NCI-H1417 (cell line): ENCODE results near the gene PPL.

Source experiments
- DNase-seq, 3 experiments: peaks; one replicate each; lab custom pipeline; 2025; lab: John Stamatoyannopoulos, UW

Gene PPL

DNA sequence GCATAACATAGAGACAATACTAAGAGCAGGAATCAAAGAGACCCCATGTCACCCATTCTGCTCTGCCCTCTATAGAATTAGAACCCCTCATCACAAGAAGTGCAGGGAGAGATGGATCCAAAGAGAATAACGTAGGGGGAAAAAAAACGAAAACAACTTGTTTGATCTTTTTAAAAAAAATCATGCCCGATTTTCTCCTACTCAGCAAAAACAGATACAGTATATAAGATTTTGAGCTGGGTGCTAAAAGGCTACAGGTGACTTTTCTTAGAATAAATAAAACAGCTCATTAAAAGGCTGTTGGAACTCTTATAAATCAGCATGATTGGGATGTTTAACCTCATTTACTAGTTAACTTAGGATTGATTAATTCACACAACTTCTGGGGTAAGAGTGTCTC, 72.2 kb downstream of the PPL start:
- DNase-seq = no peak

DNA sequence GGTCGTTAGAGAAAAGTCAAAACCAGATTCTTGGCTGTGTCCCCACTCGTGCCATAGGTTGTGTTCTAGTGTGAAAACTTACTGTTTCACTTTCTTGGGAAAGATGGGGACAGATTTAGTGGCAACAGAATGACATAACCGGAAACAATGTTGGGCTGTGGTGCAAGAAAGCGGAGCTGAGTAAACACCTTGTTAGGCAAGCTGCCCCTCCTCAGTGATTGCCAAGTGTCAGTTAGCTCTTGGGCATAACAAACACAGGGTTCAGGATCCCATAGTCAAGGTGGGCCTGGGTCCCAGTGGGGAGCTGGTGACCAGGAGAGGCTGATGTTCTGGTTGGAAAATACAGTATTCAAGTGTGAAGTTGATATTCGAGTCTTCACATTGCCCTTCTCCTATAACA, 74.3 kb downstream of the PPL start:
- DNase-seq = no peak

DNA sequence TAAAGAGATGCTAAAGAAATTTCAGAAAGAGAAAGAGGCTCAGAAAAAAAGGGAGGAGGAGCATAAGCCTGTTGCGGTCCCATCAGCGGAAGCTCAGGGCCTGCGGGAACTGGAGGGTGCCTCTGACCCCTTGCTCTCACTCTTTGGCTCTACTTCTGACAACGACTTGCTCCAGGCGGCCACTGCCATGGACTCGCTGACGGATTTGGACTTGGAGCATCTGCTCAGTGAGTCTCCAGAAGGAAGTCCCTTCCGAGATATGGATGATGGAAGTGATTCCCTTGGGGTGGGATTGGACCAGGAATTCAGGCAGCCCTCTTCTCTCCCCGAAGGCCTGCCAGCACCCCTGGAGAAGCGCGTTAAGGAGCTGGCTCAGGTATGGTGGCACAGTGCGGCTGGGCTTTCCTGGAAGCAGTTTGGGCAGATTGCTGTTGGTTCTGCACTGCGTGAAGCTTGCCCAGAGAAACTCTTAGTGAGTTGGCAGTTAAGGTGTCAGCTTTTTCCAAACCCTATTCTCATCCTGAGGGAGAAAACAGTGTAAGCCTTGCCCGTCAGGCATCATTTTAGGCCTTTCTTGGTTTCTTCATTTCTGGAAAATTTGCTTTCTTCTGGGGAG, 76.1 kb downstream of the PPL start:
- DNase-seq = no peak

DNA sequence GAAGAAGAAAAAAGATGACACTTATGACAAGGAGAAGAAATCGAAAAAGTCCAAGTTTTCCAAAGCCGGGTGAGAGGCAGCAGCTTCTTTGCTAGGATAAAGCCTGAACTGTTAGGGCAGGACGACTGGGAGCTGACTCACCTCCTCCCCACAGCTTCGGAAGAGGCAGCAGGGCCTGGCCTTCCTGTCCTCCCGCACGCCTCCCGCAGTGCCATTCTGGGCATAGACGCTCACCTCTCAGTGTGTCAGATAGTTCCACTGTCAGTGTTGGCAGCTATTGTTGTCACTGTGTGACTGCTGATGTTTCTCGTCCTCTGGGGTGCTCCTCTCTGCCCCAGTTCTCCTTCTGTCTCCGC, 77.1 kb downstream of the PPL start:
- no peak for DNase-seq

DNA sequence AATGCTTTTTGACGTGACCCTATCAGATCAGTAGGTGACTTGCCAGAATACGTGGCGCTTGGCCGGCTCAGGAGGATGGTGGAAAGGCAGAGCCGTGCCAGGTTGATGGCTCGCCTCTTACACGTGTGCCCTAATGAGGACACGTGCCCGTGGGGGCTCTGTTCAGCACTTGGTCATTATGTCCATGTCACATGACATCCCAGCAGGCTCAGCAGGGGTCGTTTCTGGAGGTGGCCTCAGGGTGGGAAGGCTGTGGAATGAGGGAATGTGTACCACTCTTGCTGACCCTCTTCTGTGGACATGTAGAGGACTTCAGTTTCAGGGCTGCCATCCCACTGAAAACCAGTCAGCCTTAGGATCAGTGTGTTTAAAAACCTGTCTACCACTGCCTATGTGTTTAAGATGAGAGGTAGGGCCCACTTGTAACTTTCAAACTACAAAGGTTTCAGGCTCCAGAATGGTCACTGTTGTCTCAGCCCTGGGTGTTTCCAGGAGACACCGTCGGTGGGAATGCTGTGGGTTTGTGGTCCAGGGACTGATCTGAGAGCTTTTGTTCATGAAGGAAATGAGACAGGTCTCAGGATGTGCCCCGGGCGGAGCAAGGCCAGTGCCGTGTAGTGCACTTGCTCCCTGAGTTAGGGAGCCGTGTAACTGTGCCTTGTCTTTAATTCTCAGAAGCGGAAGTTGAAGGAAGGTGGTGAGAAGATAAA, 77.6 kb downstream of the PPL start:
- no peak for DNase-seq

DNA sequence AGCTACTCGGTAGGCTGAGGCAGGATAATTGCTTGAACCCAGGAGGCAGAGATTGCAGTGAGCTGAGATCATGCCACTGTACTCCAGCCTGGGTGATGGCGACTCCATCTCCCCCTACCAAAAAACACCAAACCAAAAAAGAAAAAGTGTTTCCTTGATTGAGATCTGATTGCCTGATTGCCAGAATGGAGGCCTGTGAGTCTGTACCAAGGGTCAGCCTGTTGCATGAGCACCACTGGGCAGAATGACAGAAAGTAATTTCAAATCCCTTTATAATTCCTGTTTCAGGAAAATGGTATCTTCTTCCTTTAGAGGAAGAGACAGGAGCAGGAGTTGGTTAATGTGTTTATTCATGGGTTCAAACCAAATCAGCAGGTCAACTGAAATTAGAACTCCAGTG, 81.1 kb downstream of the PPL start:
- no peak for DNase-seq

DNA sequence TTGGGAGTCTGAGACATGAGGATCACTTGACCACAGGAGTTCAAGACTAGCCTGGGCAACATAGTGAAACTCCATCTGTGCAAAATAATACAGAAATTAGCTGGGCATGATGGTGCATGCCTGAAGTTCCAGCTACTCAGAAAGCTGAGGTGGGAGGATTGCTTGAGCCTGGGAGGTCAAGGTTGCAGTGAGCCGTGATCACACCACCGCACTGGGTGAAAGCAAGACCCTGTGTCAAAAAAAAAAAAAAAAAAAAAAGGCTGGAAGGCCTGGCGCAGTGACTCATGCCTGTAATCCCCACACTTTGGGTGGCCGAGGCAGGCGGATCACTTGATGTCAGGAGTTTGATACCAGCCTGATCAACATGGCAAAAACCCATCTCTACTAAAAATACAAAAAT, 81.6 kb downstream of the PPL start:
- no peak for DNase-seq

DNA sequence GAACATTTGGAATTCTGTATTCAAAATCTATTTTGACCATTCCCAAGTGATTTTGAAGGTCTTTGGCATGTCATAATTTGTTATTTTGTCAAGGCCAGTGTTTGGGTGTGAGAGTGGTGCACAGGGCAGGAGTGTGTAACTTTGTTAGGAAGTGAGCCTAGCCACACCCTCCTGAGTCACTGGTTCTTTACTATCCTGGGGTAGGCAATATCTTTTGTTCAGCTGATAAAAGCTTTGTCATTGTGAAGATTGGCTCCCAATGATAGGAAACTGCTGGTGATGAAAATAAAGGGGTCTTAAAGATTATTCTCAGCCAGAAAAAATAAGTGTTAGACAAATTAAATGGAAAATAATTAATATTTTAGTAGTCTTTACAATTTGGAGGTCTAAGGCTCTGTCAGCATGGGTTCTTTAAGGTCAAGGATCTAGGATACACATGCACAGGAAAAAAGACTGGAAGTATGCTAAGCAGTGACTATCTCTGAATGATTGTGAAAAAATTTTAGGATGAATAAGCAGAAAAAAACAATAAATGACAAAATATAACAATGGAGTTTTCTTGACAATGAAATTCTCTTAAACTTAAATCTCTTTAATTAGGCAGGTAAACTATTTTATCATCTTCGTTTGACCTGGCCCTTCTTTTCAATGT, 84.6 kb downstream of the PPL start:
- DNase-seq = no peak

DNA sequence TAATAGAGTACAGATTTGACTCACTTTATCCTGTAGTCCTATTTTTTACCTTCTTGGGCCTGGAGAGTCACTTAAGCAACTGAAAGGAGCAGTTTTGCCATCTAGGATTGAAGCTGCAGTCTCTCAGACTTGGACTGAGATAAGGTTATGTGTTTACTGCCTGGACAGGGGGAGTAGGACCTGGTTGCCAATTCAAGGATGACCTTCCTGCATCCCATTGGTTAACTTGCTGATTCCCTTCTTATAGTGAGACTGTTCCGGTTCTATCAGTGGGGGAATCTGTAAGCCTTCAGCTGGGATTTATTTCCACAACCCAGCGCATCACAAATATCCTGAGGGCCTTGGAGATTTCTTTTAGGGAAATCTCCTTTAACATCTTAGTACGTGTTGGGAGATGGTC, 86.7 kb downstream of the PPL start:
- DNase-seq = no peak

DNA sequence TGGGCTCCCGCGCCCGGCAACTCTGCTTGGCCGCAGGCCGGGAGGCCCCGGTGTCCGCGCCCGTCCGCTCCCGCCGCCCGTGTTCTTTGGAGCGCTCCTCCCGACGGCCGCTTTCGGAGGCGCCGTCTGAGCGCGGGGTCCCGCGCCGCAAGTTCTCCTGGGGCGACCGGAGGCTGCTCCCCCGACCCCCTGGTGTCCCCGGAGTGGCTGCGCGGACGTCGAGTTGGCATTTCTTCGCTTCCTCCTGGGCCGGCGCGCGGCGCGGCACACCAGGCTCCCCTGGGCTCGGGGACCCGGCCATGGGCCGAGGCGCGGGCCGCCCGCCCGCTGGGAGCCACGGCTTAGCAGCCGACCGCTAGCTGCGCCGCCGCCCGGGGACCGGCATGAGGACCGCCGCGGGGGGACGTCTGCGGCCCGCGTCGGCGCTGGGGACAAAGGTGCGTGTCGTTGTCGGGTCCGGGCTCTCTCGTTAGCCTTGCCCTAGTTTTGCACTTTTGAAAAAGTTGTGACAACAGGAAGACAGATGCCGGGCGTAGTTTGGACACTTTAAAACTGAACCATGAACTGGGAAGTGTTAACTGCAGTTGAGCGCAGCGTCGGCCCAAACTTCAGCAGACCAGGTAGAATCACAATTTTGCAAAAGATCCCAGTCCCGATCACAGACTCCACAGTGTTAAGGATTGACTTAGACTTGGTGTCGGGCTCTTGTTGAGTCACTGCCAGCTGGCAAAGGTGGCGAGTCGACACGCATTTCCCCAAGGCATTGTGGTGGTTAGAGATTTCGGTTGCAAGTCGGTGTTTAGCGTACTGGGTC, 89.0 kb downstream of the PPL start:
- DNase-seq = peak in 1 of 3 experiments; percentile 46

DNA sequence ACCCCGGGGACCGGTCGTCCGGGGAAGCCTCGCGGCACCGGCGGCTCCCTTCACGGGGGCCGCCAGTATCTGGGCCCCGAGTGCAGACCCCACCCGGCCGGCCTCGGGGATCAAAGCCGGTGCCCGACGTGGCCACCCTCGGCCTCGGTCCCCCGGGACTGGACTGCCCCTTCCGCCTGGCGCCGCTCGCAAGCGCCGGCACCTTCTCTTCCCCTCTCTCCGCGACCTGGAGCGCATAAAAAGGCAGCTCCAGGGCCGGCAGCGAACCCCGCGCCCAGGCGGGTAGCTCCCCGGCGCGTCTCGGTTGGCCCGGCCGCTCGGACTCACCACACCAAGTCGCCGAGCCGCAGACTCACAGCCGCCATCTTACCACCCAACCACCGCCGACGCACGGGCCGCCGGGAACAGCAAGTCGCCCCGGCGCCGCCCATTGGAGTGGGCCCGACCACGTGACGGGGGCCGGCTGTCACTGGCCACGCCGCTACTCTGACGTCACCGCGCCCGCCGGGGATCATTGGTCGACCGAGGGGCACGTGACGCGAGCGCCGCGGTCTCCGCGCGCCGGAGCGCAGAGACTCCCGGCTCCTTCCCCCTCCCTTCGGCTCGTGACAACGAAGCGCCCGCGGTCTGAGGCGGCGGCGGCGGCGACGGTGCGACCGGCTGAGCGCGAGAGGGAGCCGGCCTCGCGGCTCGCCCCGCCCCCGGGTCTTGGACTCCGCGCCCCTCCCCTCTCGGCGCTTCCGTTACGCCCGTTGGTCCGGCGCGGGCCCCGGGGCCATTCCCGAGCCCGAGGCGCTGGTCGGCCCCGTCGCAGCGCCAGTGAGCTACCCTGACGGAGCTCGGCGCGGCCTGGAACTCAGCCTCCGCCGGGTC, 89.8 kb downstream of the PPL start, which contains the start of the genes GLYR1 and UBN1:
Gene GLYR1 (minus strand): TSS at position 388 of the 873 bp plus-strand sequence. CDS start 23 bp downstream, at position 365.
Gene UBN1 (plus strand): TSS at position 581 of the 873 bp plus-strand sequence. CDS start 5,437 bp downstream, outside the sequence.
- peak; percentile 94 to 97 (median 97) for DNase-seq

DNA sequence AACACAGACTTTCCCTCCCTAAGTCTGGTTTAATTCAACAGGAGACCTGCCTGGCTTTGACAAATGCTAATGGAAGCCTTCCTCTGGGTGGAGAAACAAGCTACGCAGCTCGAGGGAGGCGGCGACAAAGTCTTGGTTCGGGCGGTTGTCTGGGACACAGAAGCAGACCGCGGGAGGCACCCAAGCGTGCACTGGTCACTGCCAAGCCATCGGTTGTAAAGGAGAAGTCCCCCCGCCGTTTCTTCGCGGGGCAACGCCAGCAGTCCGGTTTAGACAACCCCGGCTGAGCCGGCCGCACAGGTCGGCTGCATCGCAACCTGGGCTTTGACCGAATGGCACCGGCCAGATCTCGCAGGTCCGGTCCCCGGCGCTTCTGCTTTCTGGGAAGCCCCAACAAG, 90.4 kb downstream of the PPL start:
- DNase-seq = peak; percentile 0 to 44 (median 42)

DNA sequence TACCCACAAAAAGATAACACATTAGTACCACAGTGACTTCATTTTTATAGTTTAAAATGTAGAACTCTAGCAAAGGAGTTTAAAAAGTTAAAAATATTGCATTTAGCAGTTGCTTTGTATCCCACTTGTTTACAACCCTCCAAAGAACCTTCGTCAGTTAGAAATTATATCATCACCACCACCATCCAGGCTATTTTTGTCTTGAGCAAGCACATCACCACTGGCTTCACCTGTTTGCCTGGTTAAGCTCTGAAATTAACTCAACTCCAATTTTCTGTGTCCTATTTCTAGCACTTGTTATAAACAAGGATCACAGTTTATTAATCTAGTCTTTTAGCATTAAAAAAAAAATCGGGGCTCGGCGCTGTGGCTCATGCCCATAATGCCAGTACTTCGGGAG, 96.0 kb downstream of the PPL start:
- no peak for DNase-seq

DNA sequence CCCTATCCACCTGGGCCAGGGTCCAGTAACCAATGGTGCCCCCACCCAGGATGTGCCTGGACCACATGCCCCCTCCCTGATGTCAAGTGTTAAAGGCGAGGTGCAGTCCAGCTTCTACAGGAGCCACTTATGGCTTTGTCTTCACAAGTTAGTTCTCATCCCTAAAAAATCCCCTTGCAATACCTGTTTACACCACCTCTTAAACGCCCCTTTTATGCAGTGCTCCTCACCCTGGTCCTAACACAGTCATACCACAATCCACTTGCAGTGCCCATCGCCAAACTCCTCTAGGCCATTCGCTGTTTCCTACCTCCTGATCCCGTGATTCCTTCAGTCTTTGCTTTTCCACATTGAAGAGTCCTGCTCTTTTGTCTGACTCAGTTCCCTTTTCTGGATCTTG, 97.0 kb downstream of the PPL start:
- no peak for DNase-seq

DNA sequence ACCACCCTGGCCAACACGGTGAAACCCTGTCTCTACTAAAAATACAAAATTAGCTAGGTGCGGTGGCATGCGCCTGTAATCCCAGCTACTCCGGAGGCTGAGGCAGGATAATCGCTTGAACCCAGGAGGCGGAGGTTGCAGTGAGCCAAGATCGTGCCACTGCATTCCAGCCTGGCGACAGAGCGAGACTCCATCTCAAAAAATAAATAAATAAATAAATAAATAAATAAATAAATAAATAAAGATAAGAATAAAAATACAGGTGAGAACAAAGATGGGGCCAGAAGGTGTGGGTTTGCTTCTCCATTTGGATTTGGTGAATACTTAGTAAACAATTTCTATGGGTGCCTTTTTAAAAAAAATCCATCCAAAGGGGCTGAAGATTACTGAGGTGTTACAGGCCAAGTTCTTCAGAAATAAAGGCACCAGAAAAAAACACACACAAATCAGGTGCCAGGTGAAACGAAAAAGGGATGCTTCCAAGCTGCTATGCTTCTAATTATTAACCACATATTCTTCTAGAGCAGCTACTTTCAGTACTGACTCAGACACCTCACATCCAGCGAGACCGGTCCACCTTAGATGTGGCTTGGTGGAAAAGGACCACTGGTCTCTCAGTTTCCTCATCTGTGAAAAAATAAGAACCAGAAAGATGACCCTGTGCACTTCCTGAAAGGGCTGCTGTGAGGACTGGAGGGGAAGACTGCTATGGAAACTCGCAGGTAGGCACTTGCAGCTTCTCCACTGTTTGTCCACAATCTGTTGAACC, 99.0 kb downstream of the PPL start:
- no peak for DNase-seq

DNA sequence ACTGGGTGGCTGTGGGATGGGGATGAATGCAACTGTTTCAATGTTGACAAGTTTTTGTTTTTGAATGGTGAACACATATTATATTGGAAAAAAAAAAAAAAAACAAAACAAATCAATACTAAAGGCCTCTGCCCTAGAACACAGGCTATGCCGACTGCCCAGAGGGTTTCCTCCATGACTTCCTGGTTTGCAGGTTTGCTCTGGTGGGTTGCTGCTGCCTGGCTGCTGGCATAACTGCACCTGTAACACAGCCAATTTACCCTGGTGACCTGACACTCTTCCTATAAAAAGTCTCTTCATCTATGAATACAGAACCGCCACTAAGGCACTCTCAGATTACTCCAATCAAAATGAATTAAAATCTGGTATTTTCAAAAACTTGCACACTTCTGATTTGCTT, 100.2 kb downstream of the PPL start:
- DNase-seq = no peak

DNA sequence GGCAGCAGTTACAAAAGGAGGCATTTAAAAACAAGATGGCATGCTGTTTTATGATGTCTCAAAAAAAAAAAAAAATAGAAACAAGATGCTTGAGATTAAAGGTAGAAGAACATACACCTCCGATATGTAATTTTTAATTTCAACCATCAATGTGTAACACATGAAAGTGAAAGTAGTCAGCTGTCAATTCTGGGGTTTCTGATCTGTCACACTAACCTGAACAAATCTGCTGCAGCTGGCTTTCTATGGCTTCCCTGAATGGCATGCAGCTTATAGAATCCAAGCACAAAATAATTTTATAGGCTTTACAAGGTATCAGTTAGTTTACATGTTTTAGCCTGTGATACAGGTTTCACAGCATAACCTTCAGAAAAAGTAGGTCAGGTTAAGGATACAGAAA, 103.4 kb downstream of the PPL start:
- DNase-seq = no peak

DNA sequence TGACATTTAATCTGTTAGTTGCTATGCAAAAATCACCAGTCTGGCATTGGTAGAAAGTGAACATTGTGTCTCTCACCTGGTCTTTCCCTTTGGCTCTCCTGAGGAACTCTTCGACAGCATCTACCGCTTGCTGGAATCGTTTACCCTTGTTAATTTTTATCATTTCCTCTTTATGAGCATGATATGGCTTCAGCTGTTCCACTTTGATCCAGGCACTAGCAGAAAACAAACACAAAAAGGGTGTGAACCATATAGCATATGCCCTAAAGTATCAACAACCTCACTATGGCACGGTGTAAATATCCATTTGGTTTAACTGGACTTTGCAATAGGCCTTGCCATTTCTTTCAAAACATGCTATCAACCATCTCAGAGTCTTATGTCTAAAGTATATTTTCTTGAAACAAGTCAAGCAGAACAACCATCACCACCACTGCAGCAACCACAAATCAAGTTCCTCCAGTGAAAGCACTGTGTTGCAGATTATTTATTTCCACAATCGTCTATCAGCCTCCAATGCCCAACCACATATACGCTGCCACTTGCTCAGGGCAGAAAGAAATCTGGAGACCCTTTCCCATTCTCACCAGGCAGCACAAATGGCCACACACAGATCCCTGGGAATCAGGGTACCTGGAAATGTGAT, 104.1 kb downstream of the PPL start:
- no peak for DNase-seq
